Smooth muscle cell (in vitro differentiated cells): ENCODE results near the gene KCNJ12. TPM values are rescaled to one million over a fixed set of nuclear protein-coding genes. Genes with fewer than 3 reads are reported as not detected.
"Not testable (repeated sequence)": the region's sequence is repeated elsewhere in the genome, so short reads cannot be mapped to it uniquely, and the experiment has no call there.

Experiments used
- DNase-seq: peaks from one replicate; lab custom pipeline; 2025; ENCODE audit not compliant: unreplicated experiment; lab: John Stamatoyannopoulos, UW
- H2AFZ ChIP-seq: fragments of 200-600 bp; sonication (generic); 2 replicates; pipeline ENCODE4 v1.6.0; 2016; ENCODE audit warnings: antibody characterized with exemption, low read depth, mild to moderate bottlenecking
- H3F3A ChIP-seq: fragments of 200-600 bp; sonication (generic); 2 replicates; pipeline ENCODE4 v1.6.0; 2017; ENCODE audit warnings: antibody characterized with exemption, low read depth
- H3K27ac ChIP-seq: fragments of 200-600 bp; sonication (generic); 2 replicates; pipeline ENCODE4 v1.5.1; 2016; ENCODE audit warnings: low read depth, mild to moderate bottlenecking
- H3K27me3 ChIP-seq: fragments of 200-600 bp; sonication (generic); 2 replicates; pipeline ENCODE4 v1.6.1; 2016; ENCODE audit warnings: low read depth, mild to moderate bottlenecking
- H3K36me3 ChIP-seq: fragments of 200-600 bp; sonication (generic); 2 replicates; pipeline ENCODE4 v1.5.1; 2016; ENCODE audit warnings: low read depth
- H3K4me1 ChIP-seq: fragments of 200-600 bp; sonication (generic); 2 replicates; pipeline ENCODE4 v1.5.1; 2016; ENCODE audit warnings: low read depth
- H3K4me2 ChIP-seq: fragments of 200-600 bp; sonication (generic); 2 replicates; pipeline ENCODE4 v1.6.0; 2016; ENCODE audit warnings: mild to moderate bottlenecking
- H3K4me3 ChIP-seq: fragments of 200-600 bp; sonication (generic); 2 replicates; pipeline ENCODE4 v1.5.1; 2016; ENCODE audit warnings: mild to moderate bottlenecking
- H3K79me2 ChIP-seq: fragments of 200-600 bp; sonication (generic); 2 replicates; pipeline ENCODE4 v1.6.0; 2016; ENCODE audit warnings: low read depth, mild to moderate bottlenecking
- H3K9ac ChIP-seq: fragments of 200-600 bp; sonication (generic); 2 replicates; pipeline ENCODE4 v1.6.0; 2016; ENCODE audit warnings: low read depth
- H3K9me3 ChIP-seq: fragments of 200-600 bp; sonication (generic); replicated peaks from 2 replicates; pipeline ENCODE4 v1.5.1; 2016; ENCODE audit warnings: low read depth
- H4K20me1 ChIP-seq: fragments of 200-600 bp; sonication (generic); 2 replicates; pipeline ENCODE4 v1.6.0; 2016; ENCODE audit warnings: low read depth
- WGBS: methylation state at CpG from one replicate; pipeline ENCODE4 v1.1.7; 2016; ENCODE audit warnings: low lambda C conversion rate; 5-methylcytosine and 5-hydroxymethylcytosine counted together
- polyA plus RNA-seq: library from polyadenylated mRNA; unstranded; fragments of >200 nt; fragmentation: Nextera tagmentation; extraction: Ambion mirVana; gene quantifications from 2 replicates; pipeline ENCODE4 v1.2.1, GENCODE V29; 2016
- total RNA-seq: library from RNA; depleted of rRNA; stranded (reverse); fragments of >200 nt; gene quantifications from 2 replicates; pipeline ENCODE4 v1.2.3, GENCODE V29; 2014
- TF ChIP-seq, protein P1 (sequence below): fragments of 200-600 bp; sonication (generic); IDR thresholded peaks from 2 replicates; pipeline ENCODE4 v1.5.1; 2017; ENCODE audit warnings: borderline replicate concordance, mild to moderate bottlenecking, antibody characterized with exemption; ENCODE audit not compliant: insufficient read depth, poor library complexity, severe bottlenecking

Gene KCNJ12
- total and polyA plus RNA-seq, 2 experiments from 2014 or later: 0.04 to 0.18 TPM

DNA sequence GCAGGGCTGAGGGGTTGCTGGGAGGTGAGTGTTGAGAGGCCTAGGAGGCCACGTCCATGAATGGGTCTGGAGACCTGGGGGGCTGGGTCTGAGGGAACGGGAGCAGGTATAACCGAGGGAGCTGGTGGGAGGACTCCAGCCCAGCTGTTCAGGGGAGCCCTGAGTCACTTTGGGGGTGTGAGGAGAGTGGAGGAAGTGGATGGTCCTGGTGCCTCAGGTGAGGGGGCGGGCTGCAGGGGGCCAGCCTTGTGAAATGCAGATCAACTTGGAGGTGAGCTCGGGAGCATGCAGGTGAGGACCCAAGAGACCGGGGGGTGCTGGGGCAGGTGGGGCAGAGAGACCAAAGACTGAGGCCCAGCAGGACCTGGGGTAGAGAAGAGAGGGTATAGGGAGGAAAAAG is 79.6 kb downstream of the KCNJ12 start:
- Histone ChIP-seq H3F3A (no peaks in the 10 kb centered on the region), H3K79me2 (no peaks in the 10 kb centered on the region), H4K20me1 (no peaks in the 10 kb centered on the region), H3K4me2 (no peak overlapping the region), H3K9me3 (no peaks in the 10 kb centered on the region), H3K4me1 (peaks cover 12% of the 10 kb centered on the region), H2AFZ (no peak overlapping the region), H3K27me3 (peaks cover 10% of the 10 kb centered on the region), H3K36me3 (no peaks in the 10 kb centered on the region), H3K27ac (no peak overlapping the region), H3K4me3 (no peak overlapping the region), H3K9ac (no peak overlapping the region)
- TF ChIP-seq, protein P1, sequence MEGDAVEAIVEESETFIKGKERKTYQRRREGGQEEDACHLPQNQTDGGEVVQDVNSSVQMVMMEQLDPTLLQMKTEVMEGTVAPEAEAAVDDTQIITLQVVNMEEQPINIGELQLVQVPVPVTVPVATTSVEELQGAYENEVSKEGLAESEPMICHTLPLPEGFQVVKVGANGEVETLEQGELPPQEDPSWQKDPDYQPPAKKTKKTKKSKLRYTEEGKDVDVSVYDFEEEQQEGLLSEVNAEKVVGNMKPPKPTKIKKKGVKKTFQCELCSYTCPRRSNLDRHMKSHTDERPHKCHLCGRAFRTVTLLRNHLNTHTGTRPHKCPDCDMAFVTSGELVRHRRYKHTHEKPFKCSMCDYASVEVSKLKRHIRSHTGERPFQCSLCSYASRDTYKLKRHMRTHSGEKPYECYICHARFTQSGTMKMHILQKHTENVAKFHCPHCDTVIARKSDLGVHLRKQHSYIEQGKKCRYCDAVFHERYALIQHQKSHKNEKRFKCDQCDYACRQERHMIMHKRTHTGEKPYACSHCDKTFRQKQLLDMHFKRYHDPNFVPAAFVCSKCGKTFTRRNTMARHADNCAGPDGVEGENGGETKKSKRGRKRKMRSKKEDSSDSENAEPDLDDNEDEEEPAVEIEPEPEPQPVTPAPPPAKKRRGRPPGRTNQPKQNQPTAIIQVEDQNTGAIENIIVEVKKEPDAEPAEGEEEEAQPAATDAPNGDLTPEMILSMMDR: no peak
- DNase-seq: no peak
- WGBS: 93% methylated on average over 5 of the region's 6 CpGs

DNA sequence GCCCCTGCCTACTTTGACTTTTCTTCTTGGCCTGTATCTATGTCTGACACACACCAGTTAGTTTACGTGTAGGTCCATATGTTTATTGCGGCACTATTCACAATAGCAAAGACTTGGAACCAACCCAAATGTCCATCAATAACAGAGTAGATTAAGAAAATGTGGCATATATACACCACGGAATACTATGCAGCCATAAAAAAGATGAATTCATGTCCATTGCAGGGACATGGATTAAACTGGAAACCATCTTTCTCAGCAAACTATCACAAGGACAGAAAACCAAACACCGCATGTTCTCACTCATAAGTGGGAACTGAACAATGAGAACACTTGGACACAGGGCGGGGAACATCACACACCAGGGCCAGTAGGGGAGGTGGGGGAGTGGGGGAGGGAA is 80.3 kb downstream of the KCNJ12 start:
- H3K4me3 ChIP-seq, H3K27me3 ChIP-seq, H2AFZ ChIP-seq, H3K9ac ChIP-seq, H3K27ac ChIP-seq, H4K20me1 ChIP-seq, H3F3A ChIP-seq, H3K4me2 ChIP-seq, H3K9me3 ChIP-seq, DNase-seq, H3K79me2 ChIP-seq, H3K36me3 ChIP-seq: not testable (repeated sequence)
- H3K4me1 ChIP-seq: peaks cover 12% of the 10 kb centered on the region
- WGBS: 82% methylated on average over 5 of the region's 5 CpGs

DNA sequence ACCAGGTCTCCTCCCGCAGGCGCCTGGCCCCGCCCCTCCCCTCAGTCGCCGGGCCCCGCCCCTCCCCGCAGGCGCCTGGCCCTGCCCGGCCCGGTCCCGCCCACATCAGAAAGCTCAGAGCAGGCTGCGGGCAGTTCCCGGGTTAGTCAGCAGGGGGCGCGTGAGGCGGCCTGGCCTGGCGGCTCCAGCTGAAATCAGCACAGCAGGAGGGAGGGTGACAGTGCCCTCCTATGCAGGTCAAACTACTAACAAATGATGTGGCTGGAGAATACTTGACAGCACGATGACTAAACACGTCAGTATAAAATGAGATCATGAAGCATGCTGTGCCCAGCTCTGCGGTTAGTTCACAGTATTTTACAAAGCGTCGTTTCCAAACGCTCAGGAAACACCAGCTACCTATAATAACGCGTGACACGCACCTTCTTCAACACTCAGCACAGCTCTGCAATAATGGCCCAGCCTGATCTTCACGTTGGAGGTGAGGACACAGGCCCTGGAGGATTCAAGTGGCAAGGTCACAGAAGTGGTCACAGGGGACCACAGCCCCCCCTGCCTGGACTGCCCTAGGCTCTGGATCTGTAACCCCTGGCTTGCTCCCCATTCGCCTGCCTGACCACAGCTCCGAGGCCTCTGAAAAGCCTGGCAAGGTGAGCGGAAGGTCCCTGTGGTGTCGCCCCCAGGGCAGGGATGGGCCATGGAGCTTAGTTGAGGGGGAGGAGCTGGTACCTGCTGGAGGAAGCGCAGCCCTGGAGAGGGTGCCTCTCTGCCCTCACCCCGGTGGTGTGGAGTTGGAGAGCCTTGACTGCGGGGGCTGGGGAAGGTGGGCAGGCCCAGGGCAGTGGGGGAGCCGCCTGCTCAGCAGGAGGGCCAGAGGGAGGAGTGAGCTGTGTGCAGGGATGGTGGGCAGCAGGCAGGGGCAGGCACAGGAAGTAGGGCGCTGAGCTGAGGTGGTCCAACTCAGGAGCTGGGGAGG is 81.2 kb downstream of the KCNJ12 start:
- Histone ChIP-seq H3K9me3 (no peaks in the 10 kb centered on the region), H3K4me2 (no peak overlapping the region), H3K27me3 (peaks cover 10% of the 10 kb centered on the region), H3K79me2 (no peaks in the 10 kb centered on the region), H3F3A (no peaks in the 10 kb centered on the region), H3K4me3 (no peak overlapping the region), H3K9ac (no peak overlapping the region), H3K36me3 (no peaks in the 10 kb centered on the region), H3K4me1 (peaks cover 10% of the 10 kb centered on the region), H3K27ac (no peak overlapping the region), H4K20me1 (no peaks in the 10 kb centered on the region), H2AFZ (no peak overlapping the region)
- TF ChIP-seq, protein P1: peak; percentile 95
- DNase-seq: peak; percentile 78
- WGBS: 15% methylated on average over 30 of the region's 36 CpGs

DNA sequence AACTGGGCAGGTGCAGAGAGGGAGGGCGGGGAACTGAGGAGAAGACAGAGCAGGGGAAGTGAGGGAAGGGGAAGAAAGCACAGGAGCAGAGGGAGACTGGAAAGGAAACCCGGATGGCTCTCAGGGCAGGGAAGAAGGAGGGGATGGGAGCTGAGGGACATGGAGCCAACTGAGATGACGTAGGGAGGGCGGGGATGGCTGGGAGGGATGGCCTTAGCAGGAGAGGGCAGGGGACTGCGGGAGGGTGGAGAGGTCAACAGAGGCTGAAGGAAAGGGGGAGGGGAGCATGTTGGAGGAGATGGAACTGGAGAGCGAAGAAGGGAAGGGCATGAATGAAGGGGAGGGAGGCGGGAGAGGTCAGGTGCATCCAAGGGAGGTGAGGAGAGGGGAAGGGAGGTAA is 81.9 kb downstream of the KCNJ12 start:
- no peaks in the 10 kb centered on the region for H3F3A ChIP-seq
- H3K4me3 ChIP-seq: no peak overlapping the region
- no peak overlapping the region for H2AFZ ChIP-seq
- no peaks in the 10 kb centered on the region for H3K36me3 ChIP-seq
- H3K4me1 ChIP-seq: peaks cover 5% of the 10 kb centered on the region
- WGBS: 38% methylated on average over 2 of the region's 7 CpGs
- H3K79me2 ChIP-seq: no peaks in the 10 kb centered on the region
- H3K9me3 ChIP-seq: no peaks in the 10 kb centered on the region
- DNase-seq: no peak
- H3K27ac ChIP-seq: no peak overlapping the region
- peaks cover 14% of the 10 kb centered on the region for H3K27me3 ChIP-seq
- H4K20me1 ChIP-seq: no peaks in the 10 kb centered on the region
- no peak overlapping the region for H3K4me2 ChIP-seq
- H3K9ac ChIP-seq: no peak overlapping the region
- TF ChIP-seq, protein P1: no peak
